RWPE1 (cell line): Measurements from ENCODE around the gene ATP2A3.

ENCODE experiments used
- CTCF ChIA-PET: fragments of 350-600 bp; sonication (Branson Sonifier 250); formaldehyde crosslinking; extraction: SDS; loops from one replicate; lab custom pipeline; 2021; lab: Yijun Ruan, JAX
- POLR2A ChIA-PET: fragments of 400-600 bp; formaldehyde crosslinking; extraction: SDS; loops from one replicate; lab custom pipeline; 2020; ENCODE audit warnings: antibody characterized with exemption; ENCODE audit not compliant: low non-redundant PET; lab: Yijun Ruan, JAX
- DNase-seq: peaks from one replicate; pipeline ENCODE4 v3.0.0; 2012; ENCODE audit warnings: low spot score
- H3K27ac ChIP-seq: fragments of 450-650 bp; 2 replicates; pipeline ENCODE4 v1.5.1; 2017
- CTCF ChIP-seq: fragments of 450-650 bp; conservative IDR thresholded peaks from 2 replicates; pipeline ENCODE4 v1.5.1; 2017; ENCODE audit warnings: low read depth, mild to moderate bottlenecking

The ATP2A3 gene

GRCh38 chr17:3923466-3924190 lies 40.6 kb downstream of the ATP2A3 start:
- POLR2A ChIA-PET: no interaction called here
- CTCF ChIA-PET: interaction anchor here (1.8 kb wide), 1 partner anchor 10 kb away, joined by 14 read pairs; no protein-coding TSS in a partner anchor
- no peak for TF ChIP-seq CTCF
- no peak overlapping the region for H3K27ac ChIP-seq
- DNase-seq: no peak

GRCh38 chr17:3922765-3923164 lies 41.5 kb downstream of the ATP2A3 start:
- CTCF ChIA-PET: interaction anchor here (0.5 kb wide), 1 partner anchor 59 kb away, joined by 3 read pairs; no protein-coding TSS in a partner anchor
- DNase-seq: no peak
- no peak for TF ChIP-seq CTCF
- POLR2A ChIA-PET: no interaction called here
- H3K27ac ChIP-seq: no peak overlapping the region

GRCh38 chr17:3921502-3922319 lies 42.5 kb downstream of the ATP2A3 start:
- no peak overlapping the region for H3K27ac ChIP-seq
- DNase-seq: no peak
- POLR2A ChIA-PET: no interaction called here
- CTCF ChIA-PET: interaction anchor here (0.5 to 0.7 kb wide), 2 partner anchors 959 to 1108 kb away, joined by 3 read pairs; no protein-coding TSS in a partner anchor
- TF ChIP-seq CTCF: no peak

- TF ChIP-seq CTCF: no peak
- POLR2A ChIA-PET: no interaction called here
- H3K27ac ChIP-seq: no peak overlapping the region
- CTCF ChIA-PET: no interaction called here
- DNase-seq: no peak
These were observed 43.2 kb downstream of the ATP2A3 start for GRCh38 chr17:3921006-3921405.

GRCh38 chr17:3919123-3919624 lies 45.1 kb downstream of the ATP2A3 start:
- DNase-seq: no peak
- CTCF ChIA-PET: interaction anchor here (1.2 kb wide), 1 partner anchor 11 kb away, joined by 3 read pairs; no protein-coding TSS in a partner anchor
- TF ChIP-seq CTCF: no peak
- POLR2A ChIA-PET: no interaction called here
- H3K27ac ChIP-seq: peak overlapping the region; percentile 14; the same call in 1 of the 2 replicates
